ENCODE measurements around the gene PCBP3. TPM values are rescaled to one million over a fixed set of nuclear protein-coding genes. Genes with fewer than 3 reads are reported as not detected.
A peak's percentile ranks its signal among the peaks of the same experiment; 100 is the strongest.
"Not testable (repeated sequence)": the region's sequence is repeated elsewhere in the genome, so short reads cannot be mapped to it uniquely, and the experiment has no call there.

PCBP3 gene
- total RNA-seq, 1 experiment from 2014 or later, result 3.7 TPM

- no TSS peak for BruUV-seq (replicated peaks)
- Mint-ChIP-seq H3K27ac (ENCODE audit: low read depth, unreplicated experiment) (no peak overlapping the region), H3K27me3 (ENCODE audit: insufficient read depth, unreplicated experiment) (no peaks in the 10 kb centered on the region), H3K36me3 (ENCODE audit: insufficient read depth, unreplicated experiment) (no peaks in the 10 kb centered on the region), H3K9me3 (ENCODE audit: unreplicated experiment) (peaks cover 7% of the 10 kb centered on the region), H3K4me3 (ENCODE audit: unreplicated experiment) (no peak overlapping the region), H3K4me1 (ENCODE audit: insufficient read depth, unreplicated experiment) (peaks cover 9% of the 10 kb centered on the region)
- CTCF ChIA-PET, result interaction anchor here (0.6 to 1.6 kb wide), 2 partner anchors 55 to 91 kb away, joined by 3 read pairs; no protein-coding TSS in a partner anchor
- intact Hi-C loops (cut with micrococcal nuclease), result no loop called here
- POLR2A ChIA-PET, result interaction anchor here (0.8 kb wide), 1 partner anchor 40 kb away, joined by 3 read pairs; no protein-coding TSS in a partner anchor
- DNase-seq (ENCODE audit: unreplicated experiment), result no peak
- no peak for TF ChIP-seq CTCF (IDR thresholded peaks at IDR 0.05; ENCODE audit: unreplicated experiment)
Measured at GRCh38 chr21:45651921-45652320, 8.4 kb downstream of the PCBP3 start.

- no peak for TF ChIP-seq CTCF (IDR thresholded peaks at IDR 0.05; ENCODE audit: unreplicated experiment)
- intact Hi-C loops (cut with micrococcal nuclease), result no loop called here
- Mint-ChIP-seq H3K9me3 (ENCODE audit: unreplicated experiment) (no peaks in the 10 kb centered on the region), H3K27me3 (ENCODE audit: insufficient read depth, unreplicated experiment) (no peaks in the 10 kb centered on the region), H3K27ac (ENCODE audit: low read depth, unreplicated experiment) (no peak overlapping the region), H3K36me3 (ENCODE audit: insufficient read depth, unreplicated experiment) (no peaks in the 10 kb centered on the region), H3K4me1 (ENCODE audit: insufficient read depth, unreplicated experiment) (peaks cover 9% of the 10 kb centered on the region), H3K4me3 (ENCODE audit: unreplicated experiment) (peak overlapping the region; percentile 45)
- POLR2A ChIA-PET, result interaction anchor here (0.9 to 1.2 kb wide), 2 partner anchors 10 to 36 kb away, joined by 3 read pairs; no protein-coding TSS in a partner anchor
- CTCF ChIA-PET, result no interaction called here
- BruUV-seq (replicated peaks), result no TSS peak
- DNase-seq (ENCODE audit: unreplicated experiment), result peak; percentile 79
Measured at GRCh38 chr21:45655124-45655523, 11.6 kb downstream of the PCBP3 start.

- DNase-seq (ENCODE audit: unreplicated experiment); H3K27ac Mint-ChIP-seq (ENCODE audit: low read depth, unreplicated experiment); BruUV-seq (replicated peaks); H3K27me3 Mint-ChIP-seq (ENCODE audit: insufficient read depth, unreplicated experiment); intact Hi-C loops (cut with micrococcal nuclease); H3K4me1 Mint-ChIP-seq (ENCODE audit: insufficient read depth, unreplicated experiment); CTCF ChIA-PET; H3K36me3 Mint-ChIP-seq (ENCODE audit: insufficient read depth, unreplicated experiment); H3K9me3 Mint-ChIP-seq (ENCODE audit: unreplicated experiment); H3K4me3 Mint-ChIP-seq (ENCODE audit: unreplicated experiment): not testable (repeated sequence)
- POLR2A ChIA-PET, result interaction anchor here (0.9 to 1.2 kb wide), 2 partner anchors 11 to 35 kb away, joined by 3 read pairs; no protein-coding TSS in a partner anchor
Measured at GRCh38 chr21:45656114-45656513, 12.6 kb downstream of the PCBP3 start.

GRCh38 chr21:45661913-45662622 is 18.5 kb downstream of the PCBP3 start:
- H3K4me1 Mint-ChIP-seq (ENCODE audit: insufficient read depth, unreplicated experiment); intact Hi-C loops (cut with micrococcal nuclease); H3K4me3 Mint-ChIP-seq (ENCODE audit: unreplicated experiment); H3K36me3 Mint-ChIP-seq (ENCODE audit: insufficient read depth, unreplicated experiment); BruUV-seq (replicated peaks); H3K27me3 Mint-ChIP-seq (ENCODE audit: insufficient read depth, unreplicated experiment); H3K27ac Mint-ChIP-seq (ENCODE audit: low read depth, unreplicated experiment): not testable (repeated sequence)
- H3K9me3 Mint-ChIP-seq (ENCODE audit: unreplicated experiment), result peaks cover 17% of the 10 kb centered on the region
- CTCF ChIA-PET, result interaction anchor here (0.6 kb wide), 1 partner anchor 62 kb away, joined by 6 read pairs; no protein-coding TSS in a partner anchor
- POLR2A ChIA-PET, result interaction anchor here (0.6 kb wide), 1 partner anchor 41 kb away, joined by 3 read pairs; no protein-coding TSS in a partner anchor
- peak; percentile 54 for DNase-seq (ENCODE audit: unreplicated experiment)

- CTCF ChIA-PET, result interaction anchor here (0.6 kb wide), 1 partner anchor 62 kb away, joined by 6 read pairs; no protein-coding TSS in a partner anchor
- intact Hi-C loops (cut with micrococcal nuclease); H3K4me3 Mint-ChIP-seq (ENCODE audit: unreplicated experiment); H3K27me3 Mint-ChIP-seq (ENCODE audit: insufficient read depth, unreplicated experiment); H3K36me3 Mint-ChIP-seq (ENCODE audit: insufficient read depth, unreplicated experiment); BruUV-seq (replicated peaks); POLR2A ChIA-PET; H3K27ac Mint-ChIP-seq (ENCODE audit: low read depth, unreplicated experiment); H3K4me1 Mint-ChIP-seq (ENCODE audit: insufficient read depth, unreplicated experiment): not testable (repeated sequence)
- peak; percentile 51 for DNase-seq (ENCODE audit: unreplicated experiment)
- H3K9me3 Mint-ChIP-seq (ENCODE audit: unreplicated experiment), result peaks cover 23% of the 10 kb centered on the region
Measured at GRCh38 chr21:45662623-45663245, 19.2 kb downstream of the PCBP3 start.
